ENCODE data around the gene USP49.

The USP49 gene

GRCh38 chr6:41805830-41806774 is 89.1 kb downstream of the USP49 start:
- no peak for TF ChIP-seq EZH2 (IDR thresholded peaks at IDR 0.05; ENCODE audit: borderline replicate concordance, low read depth, low read length, severe bottlenecking)
- TF ChIP-seq, protein P1, sequence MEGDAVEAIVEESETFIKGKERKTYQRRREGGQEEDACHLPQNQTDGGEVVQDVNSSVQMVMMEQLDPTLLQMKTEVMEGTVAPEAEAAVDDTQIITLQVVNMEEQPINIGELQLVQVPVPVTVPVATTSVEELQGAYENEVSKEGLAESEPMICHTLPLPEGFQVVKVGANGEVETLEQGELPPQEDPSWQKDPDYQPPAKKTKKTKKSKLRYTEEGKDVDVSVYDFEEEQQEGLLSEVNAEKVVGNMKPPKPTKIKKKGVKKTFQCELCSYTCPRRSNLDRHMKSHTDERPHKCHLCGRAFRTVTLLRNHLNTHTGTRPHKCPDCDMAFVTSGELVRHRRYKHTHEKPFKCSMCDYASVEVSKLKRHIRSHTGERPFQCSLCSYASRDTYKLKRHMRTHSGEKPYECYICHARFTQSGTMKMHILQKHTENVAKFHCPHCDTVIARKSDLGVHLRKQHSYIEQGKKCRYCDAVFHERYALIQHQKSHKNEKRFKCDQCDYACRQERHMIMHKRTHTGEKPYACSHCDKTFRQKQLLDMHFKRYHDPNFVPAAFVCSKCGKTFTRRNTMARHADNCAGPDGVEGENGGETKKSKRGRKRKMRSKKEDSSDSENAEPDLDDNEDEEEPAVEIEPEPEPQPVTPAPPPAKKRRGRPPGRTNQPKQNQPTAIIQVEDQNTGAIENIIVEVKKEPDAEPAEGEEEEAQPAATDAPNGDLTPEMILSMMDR (IDR thresholded peaks at IDR 0.05; ENCODE audit: borderline replicate concordance, extremely low read depth, low read length, poor library complexity, severe bottlenecking), result no peak
- Histone ChIP-seq H3K4me1 (ENCODE audit: insufficient read depth, low read length) (no peaks in the 10 kb centered on the region), H3K36me3 (ENCODE audit: insufficient read depth, low read length) (peaks cover 43% of the 10 kb centered on the region), H3K27ac (ENCODE audit: low read length) (no peak overlapping the region), H3K9me3 (ENCODE audit: insufficient read depth, low read length, severe bottlenecking) (no peaks in the 10 kb centered on the region), H3K27me3 (ENCODE audit: insufficient read depth, low read length, poor library complexity) (no peaks in the 10 kb centered on the region), H3K4me3 (ENCODE audit: low read depth in 1 of 2, low read length in 2 of 2) (no peak overlapping the region), H3K4me2 (ENCODE audit: insufficient read depth, low read length) (no peak overlapping the region), H3K9ac (ENCODE audit: low read depth, low read length) (no peak overlapping the region), H2AFZ (ENCODE audit: low read depth, low read length) (no peak overlapping the region), H4K20me1 (ENCODE audit: insufficient read depth, low read length) (no peaks in the 10 kb centered on the region), H3K79me2 (ENCODE audit: insufficient read depth, low read length) (0 out of 2 replicates have a peak, but pooled peaks cover 2% of the 10 kb centered on the region)
- ATAC-seq (ENCODE audit: insufficient read depth, low read depth), result no peak
- no peak for DNase-seq

- peak; percentile 39; the same call in 1 of the 3 replicates for ATAC-seq (ENCODE audit: insufficient read depth, low read depth)
- Histone ChIP-seq H3K27ac (ENCODE audit: low read length) (no peak overlapping the region), H2AFZ (ENCODE audit: low read depth, low read length) (no peak overlapping the region), H3K27me3 (ENCODE audit: insufficient read depth, low read length, poor library complexity) (no peaks in the 10 kb centered on the region), H3K36me3 (ENCODE audit: insufficient read depth, low read length) (peaks cover 72% of the 10 kb centered on the region), H4K20me1 (ENCODE audit: insufficient read depth, low read length) (no peaks in the 10 kb centered on the region), H3K4me2 (ENCODE audit: insufficient read depth, low read length) (no peak overlapping the region), H3K79me2 (ENCODE audit: insufficient read depth, low read length) (no peaks in the 10 kb centered on the region), H3K4me3 (ENCODE audit: low read depth in 1 of 2, low read length in 2 of 2) (no peak overlapping the region), H3K9me3 (ENCODE audit: insufficient read depth, low read length, severe bottlenecking) (no peaks in the 10 kb centered on the region), H3K9ac (ENCODE audit: low read depth, low read length) (no peak overlapping the region), H3K4me1 (ENCODE audit: insufficient read depth, low read length) (no peaks in the 10 kb centered on the region)
- TF ChIP-seq, protein P1 (IDR thresholded peaks at IDR 0.05; ENCODE audit: borderline replicate concordance, extremely low read depth, low read length, poor library complexity, severe bottlenecking), result peak; percentile 47
- no peak for TF ChIP-seq EZH2 (IDR thresholded peaks at IDR 0.05; ENCODE audit: borderline replicate concordance, low read depth, low read length, severe bottlenecking)
- DNase-seq, result no peak
Observed at GRCh38 chr6:41801380-41801779, 93.8 kb downstream of the USP49 start.

DNA sequence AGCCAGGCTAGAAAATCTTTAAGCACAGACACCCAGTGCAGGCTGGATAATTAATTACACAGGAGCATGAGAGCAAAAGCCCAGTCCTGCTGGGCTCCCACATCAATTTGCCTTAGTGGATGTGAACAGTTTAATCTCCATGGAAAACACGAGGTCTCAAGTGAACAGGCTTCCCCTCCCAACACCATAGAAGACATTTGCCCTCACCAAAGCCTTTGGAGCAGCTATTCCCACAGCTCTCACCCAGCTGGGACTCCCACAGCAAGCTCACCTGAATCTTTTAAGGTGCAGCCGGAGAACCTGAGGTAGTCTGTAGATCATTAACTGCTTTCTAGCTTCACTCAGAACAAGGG is 95.6 kb downstream of the USP49 start:
- H3K79me2 ChIP-seq (ENCODE audit: insufficient read depth, low read length), result no peaks in the 10 kb centered on the region
- no peak overlapping the region for H3K27ac ChIP-seq (ENCODE audit: low read length)
- H3K9me3 ChIP-seq (ENCODE audit: insufficient read depth, low read length, severe bottlenecking), result no peaks in the 10 kb centered on the region
- TF ChIP-seq, protein P1 (IDR thresholded peaks at IDR 0.05; ENCODE audit: borderline replicate concordance, extremely low read depth, low read length, poor library complexity, severe bottlenecking), result no peak
- TF ChIP-seq EZH2 (IDR thresholded peaks at IDR 0.05; ENCODE audit: borderline replicate concordance, low read depth, low read length, severe bottlenecking), result no peak
- H3K4me3 ChIP-seq (ENCODE audit: low read depth in 1 of 2, low read length in 2 of 2), result no peak overlapping the region
- no peak overlapping the region for H3K4me2 ChIP-seq (ENCODE audit: insufficient read depth, low read length)
- no peaks in the 10 kb centered on the region for H3K27me3 ChIP-seq (ENCODE audit: insufficient read depth, low read length, poor library complexity)
- no peak overlapping the region for H2AFZ ChIP-seq (ENCODE audit: low read depth, low read length)
- H3K4me1 ChIP-seq (ENCODE audit: insufficient read depth, low read length), result no peaks in the 10 kb centered on the region
- no peak for ATAC-seq (ENCODE audit: insufficient read depth, low read depth)
- no peak for DNase-seq
- H3K36me3 ChIP-seq (ENCODE audit: insufficient read depth, low read length), result peaks cover 72% of the 10 kb centered on the region
- no peak overlapping the region for H3K9ac ChIP-seq (ENCODE audit: low read depth, low read length)
- H4K20me1 ChIP-seq (ENCODE audit: insufficient read depth, low read length), result no peaks in the 10 kb centered on the region

All from DND-41 (cell line).